ENCODE results near the gene PTPRD. TPM values are rescaled to one million over a fixed set of nuclear protein-coding genes. Genes with fewer than 3 reads are reported as not detected.

The PTPRD gene
- total and polyA plus RNA-seq, 2 experiments from 2014 or later: 11.5 to 58.0 TPM

DNA sequence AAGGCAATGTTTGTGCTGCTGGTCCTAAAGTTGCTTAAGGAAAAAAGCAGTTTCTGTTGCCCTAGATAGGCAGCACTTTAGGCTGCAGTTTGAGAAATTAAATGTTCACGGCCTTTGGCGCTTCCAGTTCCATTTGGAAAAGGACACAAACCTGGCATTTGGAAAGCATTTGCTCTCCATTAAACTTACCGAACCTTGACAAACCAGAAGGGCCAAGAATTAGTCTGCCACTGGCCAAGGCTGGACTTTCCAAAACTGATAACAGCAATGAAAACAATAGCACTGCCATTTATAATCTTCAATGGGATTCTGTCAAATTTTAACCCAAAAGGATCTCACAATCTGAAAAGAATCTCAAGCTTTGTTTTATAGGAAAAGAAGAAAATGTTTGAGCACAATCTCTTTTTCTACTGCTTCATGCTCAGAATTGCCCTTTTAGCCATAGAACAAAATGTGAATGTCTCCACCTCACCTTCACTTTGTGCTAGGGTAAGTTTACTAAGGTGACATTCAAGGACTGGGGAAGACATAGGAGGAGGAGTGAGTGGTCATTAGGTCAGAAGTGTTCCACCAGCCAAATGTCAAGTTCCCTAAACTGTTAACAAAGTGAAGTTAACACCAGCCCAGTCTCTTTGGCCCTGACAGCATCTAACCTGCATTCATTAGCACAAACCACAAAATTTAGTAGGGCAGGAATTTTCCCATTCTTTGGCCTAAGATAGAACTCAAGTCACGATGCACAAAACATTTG, 2229.8 kb downstream of the PTPRD start:
- Mint-ChIP-seq H3K4me3 (no peak overlapping the region), H3K9me3 (no peaks in the 10 kb centered on the region), H3K36me3 (ENCODE audit: low read depth) (no peaks in the 10 kb centered on the region), H3K27me3 (ENCODE audit: insufficient read depth, low read depth, poor library complexity) (no peaks in the 10 kb centered on the region), H3K27ac (no peak overlapping the region), H3K4me1 (no peaks in the 10 kb centered on the region)
- Histone ChIP-seq H4K20me1 (replicated peaks; ENCODE audit: insufficient read depth) (no peaks in the 10 kb centered on the region), H3K9me2 (ENCODE audit: insufficient read depth) (no peaks in the 10 kb centered on the region), H3K27ac (ENCODE audit: low read depth) (no peak overlapping the region), H2AFZ (no peak overlapping the region), H3K4me2 (no peak overlapping the region), H3K79me2 (replicated peaks; ENCODE audit: insufficient read depth) (no peaks in the 10 kb centered on the region), H3K36me3 (ENCODE audit: insufficient read depth) (no peaks in the 10 kb centered on the region), H3K27me3 (ENCODE audit: insufficient read depth) (no peaks in the 10 kb centered on the region), H3F3A (replicated peaks; ENCODE audit: low read depth) (no peaks in the 10 kb centered on the region), H3K4me1 (ENCODE audit: insufficient read depth) (no peaks in the 10 kb centered on the region), H3K4me3 (no peak overlapping the region)
- ATAC-seq: no peak
- DNase-seq (ENCODE audit: low spot score): no peak
- no peak for TF ChIP-seq CREB1 (CRISPR knock-in tag; IDR thresholded peaks at IDR 0.05; ENCODE audit: low read depth)
- TF ChIP-seq, protein P1, sequence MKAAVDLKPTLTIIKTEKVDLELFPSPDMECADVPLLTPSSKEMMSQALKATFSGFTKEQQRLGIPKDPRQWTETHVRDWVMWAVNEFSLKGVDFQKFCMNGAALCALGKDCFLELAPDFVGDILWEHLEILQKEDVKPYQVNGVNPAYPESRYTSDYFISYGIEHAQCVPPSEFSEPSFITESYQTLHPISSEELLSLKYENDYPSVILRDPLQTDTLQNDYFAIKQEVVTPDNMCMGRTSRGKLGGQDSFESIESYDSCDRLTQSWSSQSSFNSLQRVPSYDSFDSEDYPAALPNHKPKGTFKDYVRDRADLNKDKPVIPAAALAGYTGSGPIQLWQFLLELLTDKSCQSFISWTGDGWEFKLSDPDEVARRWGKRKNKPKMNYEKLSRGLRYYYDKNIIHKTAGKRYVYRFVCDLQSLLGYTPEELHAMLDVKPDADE (IDR thresholded peaks at IDR 0.05): no peak
- no peak for TF ChIP-seq STAT1 (IDR thresholded peaks at IDR 0.05; ENCODE audit: unreplicated experiment)
- TF ChIP-seq NANOG (IDR thresholded peaks at IDR 0.05; ENCODE audit: borderline replicate concordance): no peak
- no peak for TF ChIP-seq EZH2 (IDR thresholded peaks at IDR 0.05; ENCODE audit: low read depth, unreplicated experiment)
- TF ChIP-seq, protein P2, sequence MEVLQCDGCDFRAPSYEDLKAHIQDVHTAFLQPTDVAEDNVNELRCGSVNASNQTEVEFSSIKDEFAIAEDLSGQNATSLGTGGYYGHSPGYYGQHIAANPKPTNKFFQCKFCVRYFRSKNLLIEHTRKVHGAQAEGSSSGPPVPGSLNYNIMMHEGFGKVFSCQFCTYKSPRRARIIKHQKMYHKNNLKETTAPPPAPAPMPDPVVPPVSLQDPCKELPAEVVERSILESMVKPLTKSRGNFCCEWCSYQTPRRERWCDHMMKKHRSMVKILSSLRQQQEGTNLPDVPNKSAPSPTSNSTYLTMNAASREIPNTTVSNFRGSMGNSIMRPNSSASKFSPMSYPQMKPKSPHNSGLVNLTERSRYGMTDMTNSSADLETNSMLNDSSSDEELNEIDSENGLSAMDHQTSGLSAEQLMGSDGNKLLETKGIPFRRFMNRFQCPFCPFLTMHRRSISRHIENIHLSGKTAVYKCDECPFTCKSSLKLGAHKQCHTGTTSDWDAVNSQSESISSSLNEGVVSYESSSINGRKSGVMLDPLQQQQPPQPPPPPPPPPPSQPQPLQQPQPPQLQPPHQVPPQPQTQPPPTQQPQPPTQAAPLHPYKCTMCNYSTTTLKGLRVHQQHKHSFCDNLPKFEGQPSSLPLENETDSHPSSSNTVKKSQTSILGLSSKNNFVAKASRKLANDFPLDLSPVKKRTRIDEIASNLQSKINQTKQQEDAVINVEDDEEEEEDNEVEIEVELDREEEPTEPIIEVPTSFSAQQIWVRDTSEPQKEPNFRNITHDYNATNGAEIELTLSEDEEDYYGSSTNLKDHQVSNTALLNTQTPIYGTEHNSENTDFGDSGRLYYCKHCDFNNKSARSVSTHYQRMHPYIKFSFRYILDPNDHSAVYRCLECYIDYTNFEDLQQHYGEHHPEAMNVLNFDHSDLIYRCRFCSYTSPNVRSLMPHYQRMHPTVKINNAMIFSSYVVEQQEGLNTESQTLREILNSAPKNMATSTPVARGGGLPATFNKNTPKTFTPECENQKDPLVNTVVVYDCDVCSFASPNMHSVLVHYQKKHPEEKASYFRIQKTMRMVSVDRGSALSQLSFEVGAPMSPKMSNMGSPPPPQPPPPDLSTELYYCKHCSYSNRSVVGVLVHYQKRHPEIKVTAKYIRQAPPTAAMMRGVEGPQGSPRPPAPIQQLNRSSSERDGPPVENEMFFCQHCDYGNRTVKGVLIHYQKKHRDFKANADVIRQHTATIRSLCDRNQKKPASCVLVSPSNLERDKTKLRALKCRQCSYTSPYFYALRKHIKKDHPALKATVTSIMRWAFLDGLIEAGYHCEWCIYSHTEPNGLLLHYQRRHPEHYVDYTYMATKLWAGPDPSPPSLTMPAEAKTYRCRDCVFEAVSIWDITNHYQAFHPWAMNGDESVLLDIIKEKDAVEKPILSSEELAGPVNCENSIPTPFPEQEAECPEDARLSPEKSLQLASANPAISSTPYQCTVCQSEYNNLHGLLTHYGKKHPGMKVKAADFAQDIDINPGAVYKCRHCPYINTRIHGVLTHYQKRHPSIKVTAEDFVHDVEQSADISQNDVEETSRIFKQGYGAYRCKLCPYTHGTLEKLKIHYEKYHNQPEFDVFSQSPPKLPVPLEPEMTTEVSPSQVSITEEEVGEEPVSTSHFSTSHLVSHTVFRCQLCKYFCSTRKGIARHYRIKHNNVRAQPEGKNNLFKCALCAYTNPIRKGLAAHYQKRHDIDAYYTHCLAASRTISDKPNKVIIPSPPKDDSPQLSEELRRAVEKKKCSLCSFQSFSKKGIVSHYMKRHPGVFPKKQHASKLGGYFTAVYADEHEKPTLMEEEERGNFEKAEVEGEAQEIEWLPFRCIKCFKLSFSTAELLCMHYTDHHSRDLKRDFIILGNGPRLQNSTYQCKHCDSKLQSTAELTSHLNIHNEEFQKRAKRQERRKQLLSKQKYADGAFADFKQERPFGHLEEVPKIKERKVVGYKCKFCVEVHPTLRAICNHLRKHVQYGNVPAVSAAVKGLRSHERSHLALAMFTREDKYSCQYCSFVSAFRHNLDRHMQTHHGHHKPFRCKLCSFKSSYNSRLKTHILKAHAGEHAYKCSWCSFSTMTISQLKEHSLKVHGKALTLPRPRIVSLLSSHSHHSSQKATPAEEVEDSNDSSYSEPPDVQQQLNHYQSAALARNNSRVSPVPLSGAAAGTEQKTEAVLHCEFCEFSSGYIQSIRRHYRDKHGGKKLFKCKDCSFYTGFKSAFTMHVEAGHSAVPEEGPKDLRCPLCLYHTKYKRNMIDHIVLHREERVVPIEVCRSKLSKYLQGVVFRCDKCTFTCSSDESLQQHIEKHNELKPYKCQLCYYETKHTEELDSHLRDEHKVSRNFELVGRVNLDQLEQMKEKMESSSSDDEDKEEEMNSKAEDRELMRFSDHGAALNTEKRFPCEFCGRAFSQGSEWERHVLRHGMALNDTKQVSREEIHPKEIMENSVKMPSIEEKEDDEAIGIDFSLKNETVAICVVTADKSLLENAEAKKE (CRISPR knock-in tag; IDR thresholded peaks at IDR 0.05): no peak
- TF ChIP-seq ZNF114 (CRISPR knock-in tag; IDR thresholded peaks at IDR 0.05): no peak
- TF ChIP-seq ZNF331 (CRISPR knock-in tag; IDR thresholded peaks at IDR 0.05; ENCODE audit: low read depth): no peak
- no peak for TF ChIP-seq POLR2AphosphoS5 (IDR thresholded peaks at IDR 0.05; ENCODE audit: low read depth)
